ENCODE data around the gene CDH2.

The CDH2 gene

DNA sequence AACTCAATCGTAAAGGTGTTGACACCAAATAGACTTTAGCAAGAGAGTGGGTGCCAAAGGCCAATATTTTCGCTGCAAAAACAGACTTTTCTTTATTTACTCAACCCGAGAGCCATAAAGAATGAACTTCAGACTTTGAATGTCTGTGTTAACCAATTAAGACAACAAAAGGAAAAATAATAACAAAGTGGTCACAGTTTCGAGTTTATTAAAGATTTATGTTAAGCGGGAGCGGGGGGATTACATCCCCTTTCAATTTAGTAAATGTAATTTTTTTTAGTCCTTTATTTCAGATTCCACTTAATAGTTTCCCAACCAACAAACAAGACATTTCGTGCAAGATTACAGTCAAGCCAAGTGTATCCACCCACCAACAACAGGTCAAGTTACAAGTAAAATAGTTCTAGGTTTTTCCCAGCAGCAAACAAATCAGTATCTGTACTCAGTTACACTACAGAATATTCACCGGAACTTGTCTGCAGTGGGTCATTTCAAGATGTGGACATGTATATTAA is 9.0 kb downstream of the CDH2 start:
- no peak for DNase-seq

DNA sequence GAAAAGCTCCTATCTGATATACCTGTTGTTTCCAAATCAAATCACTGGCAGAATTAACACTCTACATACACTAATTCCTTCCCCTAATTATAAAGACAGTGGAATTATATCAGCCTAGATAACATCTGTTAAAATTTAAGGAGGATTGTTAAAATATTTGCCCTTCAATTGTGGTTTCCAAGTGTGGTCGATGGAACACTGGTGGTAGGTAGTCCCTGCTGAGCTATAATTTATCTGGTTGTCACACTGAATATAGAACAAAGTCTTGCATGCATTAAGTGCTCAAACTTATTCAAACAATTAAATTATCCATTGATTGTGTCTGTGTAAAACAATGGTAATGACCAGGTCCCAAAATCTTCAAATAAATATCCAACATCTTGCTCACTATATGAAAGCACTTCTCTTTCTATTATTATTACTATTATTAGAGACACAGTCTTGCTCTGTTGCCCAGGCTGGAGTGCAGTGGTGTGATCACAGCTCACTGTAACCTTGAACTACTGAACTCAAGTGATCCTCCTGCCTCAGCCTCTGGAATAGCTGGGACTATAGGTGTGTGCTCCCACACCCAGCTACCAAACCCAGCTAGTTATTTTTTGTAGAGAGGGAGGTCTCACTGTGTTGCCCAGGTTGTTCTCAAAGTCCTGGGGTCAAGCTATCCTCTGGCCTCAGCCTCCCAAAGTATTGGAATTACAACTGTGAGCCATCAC is 12.0 kb downstream of the CDH2 start:
- no peak for DNase-seq

DNA sequence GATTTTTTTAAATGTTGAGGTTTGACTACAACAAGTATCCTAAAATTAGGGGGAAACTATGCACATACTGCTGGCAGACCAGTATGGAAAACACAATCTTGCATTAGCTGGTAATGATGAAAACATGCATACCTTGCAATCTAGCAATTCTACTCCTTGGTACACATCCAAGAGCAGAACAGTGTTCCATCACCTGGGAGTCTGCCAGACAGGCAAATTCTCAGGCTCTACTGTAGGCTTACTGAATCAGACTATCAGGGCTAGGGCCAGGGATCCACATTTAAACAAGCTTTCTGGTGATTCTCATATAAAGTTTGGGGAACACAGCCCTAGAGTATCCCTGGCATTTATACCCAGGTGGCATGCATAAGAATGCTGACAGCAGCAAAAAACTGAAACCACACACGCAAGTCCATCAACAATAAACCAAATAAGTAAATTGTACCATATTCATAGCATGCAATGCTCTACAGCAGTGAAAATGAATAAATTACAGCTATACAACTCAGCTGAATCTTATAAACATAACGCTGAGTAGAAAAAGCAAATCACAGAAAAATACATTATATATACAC is 13.6 kb downstream of the CDH2 start:
- DNase-seq = no peak

DNA sequence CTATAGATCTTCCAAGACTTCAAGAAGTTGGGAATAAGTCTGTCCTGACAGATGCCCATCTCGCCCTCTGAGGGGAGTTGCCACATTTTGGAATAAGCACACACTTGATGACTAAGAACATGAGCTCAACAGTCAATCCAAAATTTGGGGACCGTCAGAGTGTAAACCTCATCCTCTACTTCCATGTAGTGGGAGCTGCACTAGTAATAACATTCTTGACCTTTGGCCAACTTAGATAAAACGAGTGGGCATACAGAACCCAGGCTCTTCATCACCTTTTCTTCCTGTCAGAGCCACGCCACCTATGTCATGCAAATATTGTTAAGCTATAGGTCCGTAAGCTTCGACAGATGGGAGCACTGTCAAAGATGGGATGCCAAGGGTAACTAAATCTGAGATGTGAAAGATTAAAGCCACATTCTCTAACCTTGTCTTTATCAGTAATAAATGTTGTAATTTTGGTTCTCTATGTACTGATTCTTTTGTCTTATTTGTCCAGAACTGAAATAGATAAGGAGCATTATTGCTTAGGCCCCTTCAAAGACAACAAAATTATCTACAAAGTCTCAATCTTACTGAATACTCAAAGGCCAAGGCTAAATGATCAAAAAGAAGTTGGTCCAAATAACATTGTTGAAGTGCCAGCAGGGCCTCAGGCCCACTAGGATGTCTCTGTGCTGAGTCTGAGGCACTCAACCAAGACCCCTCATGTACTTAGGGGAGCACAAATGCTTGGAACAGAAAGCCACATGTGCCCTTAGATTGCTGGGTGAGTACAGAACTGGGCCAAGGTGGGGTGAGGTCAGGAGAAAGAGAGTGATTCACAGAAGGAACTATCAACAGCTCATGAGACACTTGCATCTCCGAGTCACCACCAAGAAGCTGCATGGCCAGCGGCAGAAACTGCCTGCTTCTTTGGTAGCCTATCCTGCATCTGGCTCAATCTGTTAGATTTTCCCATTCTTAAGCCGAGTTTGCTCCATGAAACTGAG is 15.0 kb downstream of the CDH2 start:
- no peak for DNase-seq

DNA sequence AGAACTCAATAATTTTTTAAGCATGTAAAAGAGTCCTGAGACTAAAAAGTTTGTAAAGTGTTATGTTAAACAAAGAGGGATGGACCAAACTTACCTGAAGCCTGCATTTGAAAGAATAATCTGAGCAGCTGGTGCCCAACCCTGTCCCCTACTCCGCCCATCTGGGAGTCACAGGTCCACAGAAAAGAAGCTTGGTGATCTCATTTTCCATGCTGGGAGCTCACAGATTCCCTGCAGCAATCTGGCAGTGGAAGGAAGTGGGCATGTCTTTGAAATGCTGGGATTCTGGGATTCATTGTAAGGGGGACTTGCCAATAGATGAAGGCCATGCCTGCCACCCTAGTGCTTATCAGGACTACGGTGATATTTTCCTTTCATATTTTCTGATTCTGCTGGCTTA is 17.9 kb downstream of the CDH2 start:
- no peak for DNase-seq

DNA sequence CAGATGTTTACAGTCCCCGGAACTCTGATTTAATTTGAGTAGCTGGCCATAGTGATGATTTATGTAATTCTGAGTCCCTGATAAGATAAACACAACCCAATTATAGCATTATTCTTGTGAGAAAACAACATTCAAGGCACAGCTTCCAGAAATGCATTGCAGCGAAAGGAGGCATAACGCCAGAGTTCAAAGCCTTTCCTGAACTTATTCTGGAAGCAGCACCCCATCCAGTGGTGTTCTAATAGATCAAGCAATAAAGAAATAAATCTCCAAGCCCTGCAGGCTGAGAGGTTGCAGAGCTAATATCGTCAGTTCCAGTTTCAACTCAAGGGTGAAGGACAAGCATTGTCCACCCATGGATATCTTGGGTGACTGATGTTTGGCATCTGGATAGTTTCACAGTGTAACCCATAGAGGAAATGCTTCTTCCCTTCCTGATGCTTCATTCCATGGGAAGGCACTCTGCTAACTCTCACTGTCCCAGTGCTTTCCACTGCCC is 18.8 kb downstream of the CDH2 start:
- DNase-seq = no peak

DNA sequence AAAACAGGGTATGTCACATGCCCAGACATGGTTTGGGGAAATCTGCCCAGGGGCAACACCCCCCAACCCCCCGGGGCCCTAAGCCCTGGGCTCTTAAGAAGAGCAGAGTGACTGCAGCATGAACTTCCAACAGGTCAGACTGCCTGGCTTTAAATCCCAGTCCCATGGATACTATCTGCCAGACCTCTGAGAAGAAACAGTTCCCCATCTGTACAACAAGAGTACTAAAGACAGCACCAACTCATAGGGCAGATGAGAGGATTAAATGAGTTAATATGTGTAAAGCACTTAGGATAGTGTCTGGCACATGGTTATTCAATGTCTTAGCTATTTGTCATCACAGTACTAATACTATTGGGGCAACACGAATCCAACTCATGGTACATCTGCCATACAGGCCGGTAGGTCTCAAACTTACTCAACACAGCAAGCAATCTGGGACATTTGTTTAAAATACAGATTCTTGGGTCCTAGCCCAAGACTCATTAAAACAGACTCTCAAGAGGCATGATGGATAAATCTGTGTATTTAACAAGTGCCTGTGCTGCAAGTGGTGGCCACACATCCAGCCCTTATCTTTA is 23.4 kb downstream of the CDH2 start:
- DNase-seq = no peak

DNA sequence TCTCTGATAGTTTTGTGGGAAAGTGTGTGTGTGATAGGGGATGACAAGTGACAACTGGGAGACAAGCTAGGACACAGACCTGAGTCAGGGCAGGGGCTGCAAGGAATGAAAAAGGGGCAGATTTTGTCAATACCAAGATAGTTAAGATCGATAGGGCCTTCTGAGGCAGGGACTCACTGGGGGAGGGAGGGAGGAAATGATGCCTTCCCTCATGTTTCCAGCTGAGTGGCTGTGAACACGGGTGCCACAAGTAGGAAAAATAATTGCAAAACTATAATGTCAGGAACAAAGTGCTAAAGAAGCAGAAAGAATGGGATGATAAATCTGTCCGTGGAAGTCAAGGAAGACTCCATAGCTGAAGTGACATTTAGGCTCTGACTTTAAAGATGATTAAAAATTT is 24.2 kb downstream of the CDH2 start:
- DNase-seq = no peak

DNA sequence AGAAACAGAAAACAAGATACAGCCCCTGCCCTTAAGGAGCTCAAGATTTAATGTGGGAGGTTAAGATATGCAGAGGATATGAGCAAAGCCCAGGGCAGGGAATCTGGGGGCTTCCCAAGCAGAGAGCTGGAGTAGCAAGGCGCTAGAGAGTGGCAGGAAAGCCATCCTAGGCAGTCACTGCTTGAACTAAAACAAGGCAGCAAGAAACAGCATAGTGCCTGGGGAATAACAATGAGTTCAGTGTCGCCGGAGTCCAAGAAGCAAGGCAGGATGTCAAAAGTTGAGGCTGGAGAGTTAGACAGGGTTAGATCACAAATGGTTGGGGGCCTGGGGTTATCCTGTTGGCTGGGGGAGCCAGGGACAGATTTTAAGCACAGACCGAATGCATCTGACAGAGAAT is 24.6 kb downstream of the CDH2 start:
- DNase-seq = no peak

DNA sequence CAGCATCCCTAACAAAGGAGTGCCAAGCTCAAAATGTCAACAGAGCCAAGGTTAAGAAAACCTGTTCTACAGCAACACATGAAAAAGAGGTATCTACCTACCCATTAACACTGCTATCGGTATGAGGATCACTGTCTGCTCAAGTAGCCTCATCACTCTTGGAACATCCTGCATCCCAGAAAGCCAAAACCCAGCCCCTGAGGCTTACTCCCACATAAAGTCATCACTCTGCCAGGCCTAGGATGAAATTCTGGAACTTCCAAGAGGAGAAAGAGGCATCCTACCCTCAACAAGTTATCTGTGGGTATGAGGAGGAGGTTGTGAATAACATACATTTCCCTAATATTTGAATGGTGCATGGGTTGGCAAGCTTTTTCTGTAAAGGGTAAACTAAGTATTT is 25.5 kb downstream of the CDH2 start:
- no peak for DNase-seq

DNA sequence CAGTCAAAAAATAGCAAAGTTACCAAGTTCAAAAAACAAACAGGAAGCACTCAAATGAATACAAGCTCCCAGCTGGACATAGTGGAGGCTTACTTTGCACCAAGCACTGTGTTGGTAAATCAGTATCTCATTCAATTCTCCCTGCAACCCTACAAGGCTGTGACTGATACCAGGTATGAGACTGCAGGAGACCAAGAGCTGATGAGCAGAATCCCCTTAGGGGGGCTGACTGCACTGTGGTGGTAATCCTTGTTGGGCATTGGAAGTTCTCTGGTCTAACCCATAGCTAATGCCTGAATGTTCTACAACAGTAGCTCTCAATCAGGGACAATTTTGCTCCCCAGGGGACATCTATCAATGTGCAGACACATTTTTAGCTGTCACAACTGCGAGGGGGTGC is 26.0 kb downstream of the CDH2 start:
- DNase-seq = no peak

DNA sequence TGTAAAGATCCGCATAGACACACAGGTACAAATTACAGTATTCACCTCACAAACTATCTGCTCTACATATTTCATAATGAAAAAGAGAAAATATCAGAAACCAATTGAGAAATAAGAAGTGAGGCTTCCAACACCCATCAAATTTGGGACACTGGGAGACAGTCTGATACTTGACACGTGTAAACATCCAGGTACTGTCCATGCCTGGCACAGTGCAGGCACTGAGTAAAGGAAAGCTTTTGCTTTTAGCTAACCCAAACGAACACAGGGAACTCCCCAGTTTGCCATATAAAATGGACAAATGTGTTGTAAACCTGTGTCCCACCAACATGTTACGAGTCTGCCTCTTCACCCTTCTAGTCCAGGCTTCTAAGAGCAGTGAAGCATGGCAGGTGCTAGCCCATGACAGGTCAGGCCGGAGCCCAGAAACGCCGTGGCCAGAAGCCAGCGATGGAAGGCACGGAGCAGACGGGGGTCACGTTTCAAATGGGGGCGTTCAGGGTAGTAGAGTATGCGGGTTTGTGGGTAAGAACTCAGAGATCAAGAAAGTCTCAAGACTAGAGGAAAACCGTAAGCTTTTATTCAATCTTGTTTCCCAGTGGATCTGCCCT is 27.0 kb downstream of the CDH2 start:
- no peak for DNase-seq

DNA sequence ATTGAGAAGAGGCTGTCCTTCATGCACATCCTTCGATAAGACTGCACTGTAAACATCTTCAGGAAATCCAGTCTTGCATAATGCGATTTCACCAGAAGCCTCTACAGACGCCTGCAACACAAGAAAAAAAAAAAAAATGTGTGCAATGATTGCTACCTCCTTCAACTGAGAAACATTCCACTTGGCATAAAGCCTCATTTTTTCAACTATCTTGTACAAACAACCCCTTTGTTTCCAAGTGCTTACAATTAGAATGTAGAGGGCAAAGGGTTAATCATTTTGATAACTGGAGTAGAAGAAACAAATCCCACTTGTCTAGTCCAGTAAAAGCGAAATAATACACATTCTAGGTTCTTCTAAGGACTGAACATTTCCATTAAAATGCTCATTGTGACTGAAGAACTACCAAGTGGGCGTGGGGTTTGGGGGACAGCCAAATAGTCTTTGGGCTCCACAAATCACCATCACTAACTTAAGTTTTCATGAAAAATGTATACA is 29.2 kb downstream of the CDH2 start:
- DNase-seq = peak in 1 of 2 experiments; percentile 20

DNA sequence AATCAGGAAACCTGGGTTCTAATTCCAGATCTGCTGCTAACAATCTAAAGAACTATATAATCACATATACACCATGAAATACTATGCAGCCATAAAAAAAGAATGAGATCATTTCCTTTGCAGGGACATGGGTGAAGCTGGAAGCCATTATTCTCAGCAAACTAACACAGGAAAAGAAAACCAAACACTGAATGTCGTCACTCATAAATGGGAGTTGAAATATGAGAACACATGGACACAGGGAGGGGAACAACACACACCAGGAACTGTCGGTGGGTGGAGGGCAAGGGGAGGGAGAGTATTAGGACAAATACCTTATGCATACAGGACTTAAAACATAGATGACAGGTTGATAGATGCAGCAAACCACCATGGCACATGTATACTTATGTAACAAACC is 33.2 kb downstream of the CDH2 start:
- no peak for DNase-seq

DNA sequence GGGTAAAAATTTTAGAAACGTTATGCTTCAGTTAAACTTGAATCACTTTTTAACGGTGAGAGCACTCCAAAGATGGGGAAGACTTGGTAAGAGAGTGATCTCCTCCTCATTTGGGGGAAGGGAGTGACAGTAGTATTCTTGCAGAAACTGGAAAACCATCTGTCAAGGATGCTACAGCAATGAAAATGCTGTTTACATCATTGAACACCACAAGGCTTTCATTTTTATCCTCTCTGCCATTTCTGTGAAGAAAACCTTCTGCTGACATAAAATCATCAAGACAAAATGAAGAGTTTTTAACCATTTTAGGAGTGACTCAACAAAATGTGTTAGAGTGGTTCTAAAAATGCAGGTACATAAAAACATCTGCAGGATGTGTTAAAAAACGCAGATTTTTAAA is 38.1 kb downstream of the CDH2 start:
- DNase-seq = no peak

DNA sequence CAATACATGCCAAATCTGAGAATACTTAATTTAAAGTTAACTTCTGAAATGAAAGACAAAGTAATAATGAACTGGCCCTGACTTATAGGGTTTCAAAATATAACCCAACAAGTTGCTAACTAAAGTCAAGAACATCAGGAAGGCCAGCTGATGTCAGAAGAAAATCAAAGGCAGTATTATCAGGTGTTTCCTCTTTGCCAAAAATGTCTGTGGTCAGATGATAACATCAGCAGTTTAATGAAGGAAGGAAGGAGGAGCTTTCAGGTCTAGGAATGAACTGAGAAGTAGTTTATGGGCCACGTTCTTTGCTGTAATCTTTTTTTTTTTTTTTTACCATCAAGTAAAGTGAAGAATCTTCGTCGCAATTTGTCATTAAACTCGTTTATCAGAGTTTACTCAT is 40.9 kb downstream of the CDH2 start:
- no peak for DNase-seq

DNA sequence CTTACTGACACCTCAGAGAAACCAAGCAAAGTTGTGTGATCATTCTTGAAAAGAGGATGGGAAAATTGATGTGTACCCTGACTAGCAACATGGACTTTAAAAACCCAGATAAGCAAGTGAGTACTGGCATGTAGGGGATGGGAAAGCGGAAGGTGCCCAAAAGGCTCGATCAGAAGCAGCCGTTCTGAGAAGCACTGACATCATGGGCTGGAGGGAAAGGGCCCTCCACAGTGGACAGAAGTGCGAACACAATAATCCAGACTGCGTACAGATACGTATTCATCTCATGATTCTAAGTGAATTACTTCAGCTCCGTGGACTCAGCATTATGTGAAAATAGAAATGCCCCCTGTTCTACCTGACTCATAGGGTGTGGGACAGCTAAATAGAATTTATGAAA is 42.2 kb downstream of the CDH2 start:
- DNase-seq = no peak

DNA sequence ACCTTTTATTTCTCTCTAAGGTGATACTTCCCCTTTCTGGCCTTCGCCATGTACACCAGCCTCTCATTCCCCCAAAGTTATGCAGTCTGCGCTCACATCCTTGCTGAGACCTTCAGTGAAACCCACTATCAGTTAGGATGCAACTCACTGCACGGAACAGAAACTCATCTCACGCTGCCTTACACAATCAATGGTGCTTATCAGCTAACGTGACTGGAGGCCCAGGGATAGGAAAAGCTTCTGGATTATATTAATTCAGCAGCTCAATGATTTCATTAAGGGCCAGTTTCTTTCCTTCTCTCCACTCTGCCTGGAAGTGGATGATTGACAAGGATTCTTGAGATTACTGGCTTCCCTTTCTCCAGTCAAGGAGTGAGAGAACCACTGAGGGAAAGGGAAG is 44.8 kb downstream of the CDH2 start:
- DNase-seq = no peak

DNA sequence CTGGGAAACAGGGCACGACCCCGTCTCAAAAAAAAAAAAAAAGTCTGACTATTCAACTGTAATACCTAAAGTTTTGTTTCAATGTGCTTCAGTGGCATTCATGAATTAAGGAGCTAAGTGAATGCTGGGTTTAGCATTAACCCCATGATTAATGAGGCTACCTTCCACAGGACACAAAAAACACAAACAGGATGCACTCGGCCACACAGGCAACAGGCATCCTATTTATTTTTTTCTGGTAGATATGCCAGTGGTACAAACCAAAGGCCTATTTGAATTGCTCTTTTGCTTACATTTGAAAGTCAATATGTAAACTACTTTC is 48.3 kb downstream of the CDH2 start:
- DNase-seq = no peak

DNA sequence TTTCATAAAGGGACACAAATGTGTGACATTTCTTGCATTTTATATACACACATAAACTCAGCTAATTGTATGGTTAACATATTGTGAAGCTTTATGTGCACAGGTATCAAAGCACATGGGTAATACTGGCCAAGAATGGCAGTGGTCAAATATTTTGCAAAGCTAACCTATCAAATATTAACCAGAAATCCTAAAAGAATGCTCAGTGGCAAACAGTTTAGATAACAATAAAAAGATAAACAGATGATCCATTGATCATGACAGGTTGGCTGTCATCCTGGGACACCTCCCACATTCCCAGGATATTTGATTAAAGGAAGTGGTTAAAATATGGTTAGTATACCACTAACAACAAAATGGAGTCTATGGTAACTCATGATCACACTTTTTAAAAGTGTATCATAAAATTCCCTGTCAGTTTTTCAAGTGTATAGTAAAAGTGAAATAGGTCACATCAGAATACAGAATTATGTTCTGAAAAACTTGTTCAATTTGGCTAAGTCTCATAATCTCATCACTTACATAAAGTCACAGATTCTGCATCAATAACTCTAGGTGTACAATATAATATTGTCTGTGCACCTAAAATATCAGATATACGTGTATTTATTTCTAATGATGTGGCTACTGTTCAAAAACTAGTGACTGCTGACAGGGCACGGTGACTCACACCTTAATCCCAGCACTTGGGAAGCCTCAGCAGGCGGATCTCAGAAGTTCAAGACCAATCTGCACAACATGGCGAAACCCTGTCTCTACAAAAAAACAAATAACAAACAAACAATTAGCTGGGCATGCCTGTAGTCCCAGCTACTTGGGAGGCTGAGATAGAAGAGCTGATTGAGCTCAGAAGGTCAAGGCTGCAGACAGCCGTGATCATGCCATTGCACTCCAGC is 48.9 kb downstream of the CDH2 start:
- no peak for DNase-seq

DNA sequence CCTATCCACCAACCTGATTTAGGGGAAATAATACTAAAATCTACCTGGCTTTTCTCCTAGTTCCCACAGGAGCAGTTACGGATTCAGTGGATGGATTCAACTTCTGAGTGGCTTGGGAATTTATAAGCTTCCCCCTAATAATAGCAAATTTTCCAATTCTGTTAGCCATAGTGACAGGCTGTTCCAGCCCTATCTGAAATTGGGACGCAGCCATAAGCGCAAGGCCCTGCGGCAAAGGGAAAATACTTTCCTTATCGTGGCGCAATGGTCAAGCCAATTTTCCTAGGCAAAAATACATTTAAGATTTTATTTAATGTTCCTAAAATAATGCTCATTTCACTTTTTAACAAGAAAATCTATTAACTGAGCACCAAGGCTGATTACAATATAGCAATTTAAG is 49.7 kb downstream of the CDH2 start:
- no peak for DNase-seq

DNA sequence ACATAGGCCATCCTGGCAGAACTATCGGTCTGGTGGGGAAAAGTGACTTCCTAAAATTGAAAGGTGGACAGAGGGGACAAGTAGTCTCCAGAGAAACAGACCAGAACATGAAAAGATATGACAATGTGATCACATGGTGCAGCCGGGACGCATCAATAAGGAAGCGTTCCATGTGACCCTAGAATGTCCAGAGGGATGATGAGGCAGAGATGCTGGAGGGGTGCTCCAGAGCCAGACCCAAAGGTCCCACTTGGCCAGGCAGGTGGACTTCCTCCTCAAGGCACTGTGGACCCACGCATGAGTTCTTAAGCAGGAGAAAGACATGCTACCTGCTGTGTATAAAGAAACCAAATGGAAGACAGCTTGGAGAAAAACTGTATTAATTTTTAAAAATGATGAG is 50.2 kb downstream of the CDH2 start:
- DNase-seq = no peak
